NCI-H1092 (cell line): Measurements from ENCODE around the gene NHSL2.

Source experiments
- DNase-seq: peaks from one replicate; lab custom pipeline; 2025; lab: John Stamatoyannopoulos, UW

Gene NHSL2

DNA sequence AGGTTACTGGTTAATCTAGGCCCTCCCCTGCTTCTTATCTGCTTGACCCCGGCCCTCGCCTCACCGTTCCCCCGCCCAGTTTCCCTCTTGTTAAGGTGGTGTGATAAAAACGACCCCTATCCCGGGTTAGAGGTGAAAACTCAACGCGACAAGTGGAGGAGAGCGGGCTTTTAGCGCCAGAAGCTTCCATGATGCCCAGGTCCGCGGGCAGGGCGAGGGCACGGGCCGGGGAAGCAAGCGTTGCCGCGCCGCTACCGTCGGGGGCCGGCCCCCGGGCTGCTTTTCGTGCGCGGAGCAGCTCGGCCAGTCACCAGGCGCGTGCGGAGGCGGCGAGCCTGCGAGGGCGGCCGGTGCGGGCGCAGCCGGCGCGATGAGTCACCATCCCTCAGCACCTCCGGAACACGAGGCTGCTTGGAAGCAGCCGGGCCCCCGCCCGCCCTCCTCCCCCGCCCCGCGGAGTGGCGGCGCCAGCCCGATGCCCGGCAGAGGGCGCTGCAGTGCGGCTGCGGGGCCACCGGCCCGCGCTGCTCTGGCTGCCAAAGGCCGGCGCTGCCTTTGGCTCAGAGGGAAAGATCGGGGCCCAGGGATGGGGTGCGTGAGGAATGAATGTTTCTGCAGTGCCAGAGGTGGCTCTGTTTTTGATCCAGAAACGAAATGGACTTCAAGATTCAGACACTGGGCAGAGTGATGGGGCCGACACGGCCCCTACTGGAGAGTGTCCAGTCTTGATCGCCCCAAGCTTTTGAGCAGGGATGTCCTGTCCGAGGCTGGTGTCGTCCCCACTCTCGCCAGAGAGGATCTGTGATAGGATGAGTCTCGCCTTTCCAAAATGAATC lies 107.8 kb downstream of the NHSL2 start:
- DNase-seq: peak; percentile 58

DNA sequence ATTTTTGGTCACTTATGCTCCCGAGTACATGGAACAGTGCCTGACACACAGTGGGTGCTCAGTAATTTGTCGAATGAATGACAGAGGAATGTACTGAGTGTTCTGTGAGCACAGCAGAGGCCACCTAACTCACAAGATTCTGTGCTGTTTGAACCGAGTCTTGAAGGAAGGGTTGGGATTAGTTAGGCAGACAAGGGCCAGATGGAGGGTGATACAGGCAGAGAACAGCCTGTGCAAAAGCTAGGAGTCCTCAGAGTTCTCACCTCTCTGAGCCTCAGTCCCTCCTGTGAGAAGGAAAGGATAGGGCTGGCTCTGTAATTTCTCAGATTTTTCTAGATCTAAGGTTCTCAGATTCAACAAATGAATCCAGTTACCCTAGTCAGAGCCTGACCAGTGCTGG lies 108.8 kb downstream of the NHSL2 start:
- no peak for DNase-seq

DNA sequence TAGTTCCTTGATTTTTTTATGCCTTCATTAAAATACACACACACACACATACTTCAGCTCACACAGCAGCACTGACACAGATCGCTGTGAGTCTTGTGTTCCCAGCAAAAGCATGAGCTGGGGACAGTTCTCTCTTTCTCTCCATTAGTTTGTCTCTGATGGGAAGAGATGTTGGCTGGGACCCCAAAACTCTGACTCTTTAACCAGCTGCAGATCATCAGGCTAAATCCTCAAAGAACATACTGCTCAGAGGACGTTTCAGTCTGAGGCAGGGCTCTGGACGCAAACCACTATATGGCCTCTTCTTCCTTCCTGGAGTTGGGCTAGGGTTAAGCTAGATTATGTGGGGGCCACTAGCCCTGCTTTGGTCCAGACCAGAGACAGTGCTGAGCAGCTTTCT lies 109.6 kb downstream of the NHSL2 start:
- DNase-seq: no peak

DNA sequence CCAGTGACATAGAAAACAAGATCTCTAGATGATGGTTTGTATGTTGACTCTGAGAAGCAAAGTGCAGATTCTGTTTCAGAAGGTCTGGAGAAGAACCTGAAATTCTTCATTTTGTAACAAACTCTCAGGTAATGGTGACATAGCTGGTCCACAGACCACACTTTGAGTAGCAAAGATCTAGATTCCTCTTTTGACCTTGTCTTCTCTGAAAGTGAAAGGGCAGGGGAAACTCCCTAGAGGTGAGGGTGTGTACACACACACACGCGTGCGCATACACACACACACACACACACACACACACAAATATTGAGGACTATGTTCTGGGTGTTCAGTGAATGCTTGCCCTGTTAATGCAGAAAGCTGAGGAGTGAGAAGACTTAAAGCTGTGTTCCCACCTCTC lies 110.1 kb downstream of the NHSL2 start:
- no peak for DNase-seq

DNA sequence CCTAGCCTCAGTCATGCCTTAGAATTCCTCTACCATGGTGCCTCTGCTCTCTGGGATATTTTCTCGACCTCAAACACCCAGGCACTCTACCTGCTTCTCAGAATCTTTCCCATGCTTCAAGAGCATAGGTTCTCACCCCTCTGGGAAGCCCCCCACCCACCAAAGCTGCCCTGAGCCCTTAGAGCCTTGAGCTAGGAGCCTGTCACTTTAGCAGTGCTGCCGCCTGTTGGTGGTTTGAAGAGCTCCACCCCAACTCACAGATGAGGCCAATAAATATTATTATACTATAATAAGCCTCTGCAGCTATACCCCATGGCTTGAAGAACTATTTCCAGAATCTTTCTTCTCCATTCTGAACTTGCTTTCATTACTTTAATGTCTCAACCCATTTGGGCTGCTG lies 111.3 kb downstream of the NHSL2 start:
- DNase-seq: no peak

DNA sequence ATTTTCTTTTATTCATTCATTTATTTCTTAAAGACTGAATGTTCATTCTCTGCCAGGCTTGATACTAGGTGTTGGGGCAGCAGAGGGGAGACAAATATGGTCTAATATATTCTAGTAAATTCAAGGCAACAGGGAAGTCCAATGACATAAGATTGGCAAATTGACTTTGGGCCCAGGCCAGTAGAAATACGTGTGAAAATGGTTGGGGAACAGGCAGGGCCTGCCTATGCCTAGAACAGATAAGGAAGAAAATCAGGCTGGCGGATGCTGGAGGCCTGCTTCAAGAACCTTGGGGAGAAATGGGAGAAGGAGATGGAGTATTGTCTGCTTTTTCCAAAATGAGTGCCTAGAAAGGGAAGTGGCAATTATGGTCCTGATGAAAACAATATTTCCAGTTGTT lies 112.4 kb downstream of the NHSL2 start:
- DNase-seq: no peak

DNA sequence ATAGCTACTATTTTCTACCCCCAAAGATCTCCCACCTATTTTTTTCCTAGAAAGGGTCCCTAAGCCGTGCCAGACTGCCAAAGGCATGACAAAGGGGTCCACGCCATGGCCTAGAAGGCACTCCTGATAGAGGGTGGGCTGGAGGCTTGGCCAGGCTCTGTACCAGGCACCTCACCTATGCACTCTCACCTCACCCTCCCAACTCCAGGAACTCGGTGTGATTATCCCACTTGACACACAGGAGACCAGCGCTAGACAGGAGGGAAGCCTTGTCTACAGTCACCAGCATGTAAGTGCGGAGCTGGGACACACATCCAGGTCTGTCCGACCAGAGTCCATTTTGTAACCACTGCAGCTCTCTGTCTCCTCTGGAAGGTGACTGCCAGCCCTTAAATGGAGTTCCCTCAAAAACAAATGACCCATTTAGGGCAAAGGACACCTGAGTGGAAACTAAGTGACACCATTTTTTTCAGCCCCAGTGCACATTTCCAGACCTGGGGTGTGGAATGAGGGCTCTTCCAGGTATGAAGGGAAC lies 114.7 kb downstream of the NHSL2 start:
- DNase-seq: no peak

DNA sequence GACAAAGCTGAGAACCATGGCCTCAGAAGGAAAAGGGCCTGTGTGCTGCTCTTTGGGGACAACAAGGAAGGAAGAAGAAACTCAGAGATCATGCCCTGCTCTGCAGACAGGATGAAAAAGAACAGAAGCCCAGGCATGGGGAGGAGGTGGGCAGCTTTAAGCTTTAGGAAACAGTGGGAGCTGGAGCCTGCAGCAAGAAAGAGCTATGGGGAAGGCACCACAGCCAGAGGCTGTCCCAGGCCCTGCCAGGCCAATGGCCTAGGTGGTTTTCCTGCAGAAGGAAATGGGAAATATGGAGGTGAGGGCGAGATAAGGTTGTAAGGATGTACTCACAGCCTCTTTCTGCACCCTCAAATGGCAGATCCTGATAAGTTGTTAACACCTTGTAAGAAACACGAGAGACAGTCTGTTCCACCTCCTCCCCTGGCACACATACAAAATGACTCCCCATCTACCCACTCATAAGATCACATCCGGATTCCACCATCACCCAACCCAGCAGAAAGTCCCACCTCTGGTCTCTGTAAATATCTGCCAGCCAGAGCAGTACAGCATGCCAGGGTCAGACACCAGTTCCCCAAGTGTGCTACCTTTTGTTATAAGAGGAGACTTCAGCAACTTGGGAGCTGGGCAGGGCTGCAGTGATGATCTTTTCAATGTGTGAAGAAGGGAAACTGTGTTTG lies 115.8 kb downstream of the NHSL2 start:
- DNase-seq: no peak

DNA sequence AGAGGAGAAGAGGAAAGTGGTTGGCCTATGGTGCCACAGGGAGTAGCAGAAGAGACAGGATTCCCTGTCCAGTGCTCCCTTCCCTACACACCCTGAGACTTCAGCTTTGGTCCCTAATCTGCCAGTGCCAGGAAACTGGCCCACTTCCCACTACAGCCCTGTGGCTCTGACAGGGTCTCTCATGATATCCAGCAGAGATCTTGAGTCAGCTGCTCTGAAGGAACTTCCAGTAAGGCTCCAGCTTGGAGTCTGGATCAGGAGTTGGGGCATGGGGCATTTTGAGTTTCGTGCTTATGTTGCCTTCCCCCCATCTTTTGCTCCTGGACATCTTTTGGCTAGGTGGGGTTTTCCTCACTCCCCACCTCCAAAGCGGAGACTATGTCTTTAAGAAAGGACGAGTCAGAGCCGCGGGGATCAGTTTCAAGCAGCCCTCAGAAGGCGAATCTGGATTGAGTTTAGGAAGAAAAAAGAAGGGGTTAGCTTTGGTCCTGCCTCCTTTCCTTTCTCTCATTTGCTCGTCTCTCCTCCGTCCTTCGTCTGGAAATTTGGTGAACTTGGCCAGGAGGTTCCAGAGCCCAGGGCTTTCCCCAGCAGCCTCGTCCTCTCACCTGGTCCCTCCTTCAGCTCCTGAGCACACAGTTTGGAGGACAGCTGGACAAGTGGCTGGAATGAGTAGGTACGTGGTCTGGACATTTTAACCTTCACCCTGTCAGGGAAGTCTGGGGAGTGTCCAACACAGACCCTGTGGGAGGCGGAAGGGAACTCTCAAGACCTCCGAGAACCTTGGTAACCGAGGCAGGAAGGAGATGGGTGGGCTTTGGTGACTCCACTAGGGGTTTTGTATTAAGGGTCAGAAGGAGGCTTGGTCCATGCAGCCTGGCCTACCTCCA lies 116.6 kb downstream of the NHSL2 start:
- DNase-seq: no peak

DNA sequence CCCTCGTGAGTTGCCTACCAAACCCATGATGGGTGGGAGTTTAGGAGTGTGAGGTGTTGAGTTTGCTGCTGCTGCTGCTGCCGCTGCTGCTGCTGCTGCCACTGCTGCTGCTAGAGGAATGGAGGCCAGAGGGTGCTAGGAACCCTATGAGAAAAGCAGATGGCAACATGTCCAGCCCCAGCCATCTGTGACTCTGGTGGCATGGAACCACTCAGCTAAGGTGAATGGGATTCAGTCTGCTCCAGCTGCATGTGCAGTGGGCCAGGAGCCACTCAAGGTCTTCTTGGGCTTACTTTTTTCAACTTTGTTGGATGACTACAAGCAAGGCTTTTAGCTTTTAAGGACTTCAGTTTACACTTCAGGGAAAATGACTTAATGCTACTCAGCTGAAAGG lies 117.3 kb downstream of the NHSL2 start:
- DNase-seq: no peak

DNA sequence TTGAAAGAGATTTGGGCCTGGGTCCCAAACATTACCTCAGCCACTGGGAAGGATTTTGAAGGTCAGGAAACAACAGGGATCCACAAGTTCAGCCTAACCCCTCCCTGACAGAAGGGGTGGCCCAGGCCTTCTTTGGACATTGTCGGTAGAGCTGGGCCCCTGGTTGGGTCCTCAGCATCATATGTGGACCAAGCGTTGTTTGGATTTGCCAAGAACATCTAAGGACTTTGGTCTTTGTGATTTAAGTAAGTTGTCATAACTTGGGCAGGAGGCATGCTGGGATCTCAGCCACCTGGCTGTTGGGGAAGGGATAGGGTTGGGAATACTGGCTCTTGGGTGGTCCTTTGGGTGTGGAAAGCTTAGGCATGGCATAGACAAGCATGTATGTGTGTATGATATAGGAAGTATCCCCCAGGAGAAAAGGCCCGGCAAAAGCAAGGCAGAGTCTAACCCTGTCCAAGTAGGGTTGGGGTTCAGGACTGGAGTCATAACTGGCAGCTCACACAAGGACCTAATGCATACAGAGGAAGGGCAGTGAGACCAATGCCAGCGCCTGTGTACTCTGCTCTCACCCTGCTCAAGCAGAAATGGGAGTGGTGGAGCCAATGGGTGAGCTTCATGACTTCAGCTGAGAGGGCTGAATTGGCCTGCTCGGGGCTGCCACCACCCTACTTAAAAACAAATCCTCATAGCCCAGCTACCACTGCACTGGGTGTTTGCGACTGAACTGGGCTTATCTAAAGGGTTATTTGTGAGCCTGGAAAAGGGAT lies 118.2 kb downstream of the NHSL2 start:
- no peak for DNase-seq

DNA sequence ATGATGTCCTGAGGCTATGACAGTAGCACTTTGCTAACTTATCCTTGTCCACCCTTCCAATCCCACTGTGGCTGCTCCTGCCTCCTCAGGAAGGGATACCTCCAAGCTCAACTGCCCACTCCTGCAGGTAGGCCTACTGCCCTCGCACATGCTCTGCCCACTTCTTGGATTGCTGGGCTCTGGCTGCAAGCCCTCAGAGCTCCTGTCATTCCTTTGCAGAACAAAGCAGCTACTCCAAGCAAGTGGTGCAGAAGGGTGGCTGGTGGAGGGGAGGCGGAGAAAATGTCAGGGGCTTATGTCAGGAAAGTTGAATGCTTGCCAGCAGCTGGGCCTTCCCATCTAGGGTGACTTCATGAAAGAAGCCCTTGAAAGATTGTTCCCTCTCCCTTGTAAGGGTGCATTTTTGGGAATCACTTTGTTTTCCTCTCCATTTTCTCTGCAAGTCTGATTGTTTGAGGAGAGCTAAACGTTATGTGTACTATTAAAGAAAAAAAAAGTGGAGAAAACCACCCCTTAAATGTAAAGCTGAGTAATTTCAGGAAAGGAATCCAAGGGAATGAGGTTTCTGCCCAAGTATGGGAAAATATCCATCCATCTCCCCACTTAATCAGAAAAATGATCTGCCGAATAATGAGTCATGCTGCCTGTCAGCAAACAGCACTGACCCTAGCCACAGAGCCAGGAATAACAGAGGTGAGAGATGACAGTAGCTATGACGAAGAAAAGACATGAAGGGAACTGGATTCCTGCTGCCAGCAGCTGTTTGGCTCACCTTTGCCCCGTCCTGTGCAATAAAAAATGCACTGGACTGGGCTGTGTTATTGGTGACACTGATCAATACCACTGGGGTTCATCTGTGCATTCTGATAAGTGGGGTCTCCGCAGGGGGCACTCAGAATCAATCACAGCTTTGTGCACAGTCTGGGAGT lies 119.1 kb downstream of the NHSL2 start:
- no peak for DNase-seq

DNA sequence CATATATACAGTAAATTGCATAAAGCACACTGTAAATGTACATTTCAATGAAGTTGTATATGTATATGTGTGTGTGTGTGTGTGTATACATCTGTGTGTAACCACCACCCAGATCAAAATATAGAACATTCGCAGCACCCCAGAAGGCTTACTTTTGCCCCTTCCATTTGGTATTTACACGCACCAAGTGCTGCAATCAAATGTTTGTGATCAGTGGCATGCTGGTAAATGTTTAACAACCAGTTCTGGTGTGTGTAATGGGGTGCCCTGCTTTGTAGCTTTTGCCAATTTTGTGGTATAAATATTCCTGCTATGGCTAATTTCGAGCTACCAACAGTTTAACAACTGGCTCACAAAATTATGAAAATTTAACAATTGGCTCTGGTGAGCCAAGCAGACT lies 119.8 kb downstream of the NHSL2 start:
- DNase-seq: no peak

DNA sequence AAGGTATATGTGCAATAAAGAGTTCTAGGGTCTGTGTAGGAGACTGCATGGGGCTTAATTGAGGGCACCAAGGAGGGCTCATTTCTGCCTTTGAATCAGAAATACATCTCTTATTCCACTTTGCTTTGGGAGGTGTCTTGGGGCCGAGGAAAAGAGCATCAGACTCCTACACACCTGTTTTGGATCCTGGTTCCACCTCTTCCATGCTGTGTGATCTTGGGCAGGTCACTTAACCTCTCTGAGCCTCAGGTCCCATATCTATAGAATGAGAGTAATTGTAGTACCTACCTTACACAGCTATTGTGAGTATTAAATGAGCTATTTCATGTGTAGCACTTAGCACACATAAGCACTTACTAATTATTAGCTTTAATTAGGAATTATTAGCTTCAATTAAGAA lies 120.5 kb downstream of the NHSL2 start:
- DNase-seq: no peak

DNA sequence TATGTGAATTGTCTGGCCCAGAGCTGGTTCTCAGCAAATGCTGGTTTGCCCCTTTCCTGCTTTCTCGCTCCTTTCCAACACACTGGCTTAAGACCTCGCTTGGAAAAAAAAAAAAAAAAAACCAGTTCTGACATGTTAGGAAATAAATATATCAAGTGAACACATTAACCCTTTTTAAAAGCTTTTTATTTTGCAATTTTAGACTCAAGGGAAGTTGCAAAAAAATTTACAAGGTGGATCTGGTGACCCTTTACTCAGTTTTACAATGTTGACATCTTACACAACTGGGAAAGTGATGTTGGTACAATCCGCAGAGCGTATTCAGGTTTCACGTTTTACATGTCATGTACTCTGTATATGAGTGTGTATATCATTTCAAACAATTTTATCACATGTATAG lies 121.0 kb downstream of the NHSL2 start:
- DNase-seq: no peak

DNA sequence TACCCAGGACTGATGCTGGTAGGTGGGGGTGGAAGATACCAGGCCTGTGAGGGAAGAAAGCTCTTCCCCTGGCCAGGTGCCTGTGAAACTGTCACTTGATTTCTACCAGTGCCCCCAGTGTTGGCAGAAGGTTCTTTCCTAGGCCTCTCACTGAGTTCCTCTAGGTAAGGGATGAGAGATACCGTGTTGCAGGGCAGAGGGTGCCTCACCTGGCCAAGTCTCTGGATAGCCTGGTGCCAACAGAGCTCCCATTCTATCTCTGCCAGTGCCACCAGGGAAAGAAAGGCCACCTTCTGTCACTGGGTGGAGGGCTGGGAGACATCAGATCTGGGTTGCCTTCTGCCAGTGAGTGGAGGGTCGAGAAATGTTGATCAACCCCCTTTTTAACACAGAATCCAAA lies 127.0 kb downstream of the NHSL2 start:
- DNase-seq: no peak

DNA sequence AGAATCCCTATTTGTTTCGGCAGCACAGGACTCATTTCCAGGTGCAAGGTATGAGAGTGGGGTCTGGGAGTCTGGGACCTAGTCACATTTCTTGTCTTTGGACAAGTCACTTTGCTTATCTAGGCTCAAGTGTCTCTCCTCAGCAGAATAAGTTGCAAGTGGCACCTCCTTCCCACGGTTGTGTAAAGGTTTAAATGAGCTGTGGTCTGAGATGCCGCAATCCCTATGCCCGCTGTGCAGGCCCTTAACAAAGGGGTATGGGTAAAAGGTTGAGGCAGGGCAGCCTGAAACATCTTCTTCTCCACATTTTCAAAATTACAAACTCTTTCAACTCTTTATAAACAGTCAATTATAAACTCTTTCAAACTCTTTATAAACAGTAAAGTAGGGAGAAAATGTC lies 127.4 kb downstream of the NHSL2 start:
- no peak for DNase-seq

DNA sequence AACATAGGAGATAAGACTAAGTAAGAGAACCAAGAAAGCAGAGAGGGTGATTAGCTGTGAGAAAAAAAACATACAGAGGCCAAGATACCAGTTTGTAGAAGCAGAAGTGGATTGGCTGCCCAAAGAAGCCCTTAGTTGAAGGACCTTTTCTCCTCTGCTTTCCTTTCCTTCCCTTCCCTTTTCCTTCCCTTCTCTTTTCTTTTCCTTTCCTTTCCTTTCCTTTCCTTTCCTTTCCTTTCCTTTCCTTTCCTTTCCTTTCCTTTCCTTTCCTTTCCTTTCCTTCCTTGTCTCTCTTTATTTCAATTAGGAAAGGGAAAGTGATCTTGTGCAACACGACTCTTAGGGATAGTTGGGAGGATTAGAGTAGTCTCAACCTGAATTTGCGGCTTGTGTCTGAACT lies 128.2 kb downstream of the NHSL2 start:
- no peak for DNase-seq

DNA sequence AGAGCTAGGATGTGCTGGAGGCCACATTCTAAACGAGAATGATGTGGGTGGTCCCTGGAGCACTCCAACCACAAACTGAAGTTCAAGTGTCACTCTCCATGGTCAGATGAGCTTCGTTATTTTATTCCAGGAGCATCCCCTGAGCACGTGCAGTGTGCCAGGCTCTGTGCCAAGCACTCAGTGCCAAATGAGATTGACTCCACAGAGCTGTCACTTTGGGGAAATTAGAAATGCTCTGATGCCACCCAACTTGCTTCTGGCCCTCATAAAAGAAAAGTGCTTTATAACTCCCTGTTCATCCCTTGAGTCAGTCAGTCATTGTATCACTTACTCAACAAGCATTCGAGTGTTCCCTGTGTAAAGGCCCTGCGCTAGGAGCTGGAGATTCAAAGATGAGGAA lies 129.9 kb downstream of the NHSL2 start:
- DNase-seq: no peak

DNA sequence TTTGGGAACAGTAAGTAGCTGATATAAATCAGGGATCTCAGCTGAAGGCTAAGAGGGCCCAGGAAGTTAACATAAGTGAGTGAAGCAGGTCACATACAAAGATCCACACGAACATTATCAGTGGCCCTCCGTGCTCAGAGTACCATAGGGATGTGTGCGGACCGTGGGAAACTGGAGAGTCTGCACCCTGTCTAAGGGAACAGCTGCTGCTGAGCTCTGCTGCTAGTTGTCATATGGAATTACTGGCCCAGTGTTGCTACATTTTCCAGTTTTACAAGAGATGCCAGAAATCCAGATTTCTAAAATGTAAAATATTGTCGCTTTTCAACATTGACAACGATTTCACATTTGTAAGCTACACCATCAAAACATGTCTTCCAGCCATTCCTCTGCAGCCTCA lies 130.5 kb downstream of the NHSL2 start:
- DNase-seq: no peak
